Fibroblast of mammary gland (primary cell): Measurements from ENCODE around the gene NCBP3.

Source experiments
- DNase-seq: peaks from one replicate; pipeline ENCODE4 v3.0.0-alpha.2; 2010; ENCODE audit warnings: low read depth
- H3K4me3 ChIP-seq: 2 replicates; pipeline ENCODE4 v1.5.1; 2011; ENCODE audit warnings: low read depth, mild to moderate bottlenecking, low read length, moderate library complexity; ENCODE audit not compliant: control insufficient read depth
- CTCF ChIP-seq: conservative IDR thresholded peaks from 2 replicates; pipeline ENCODE4 v1.5.1; 2011; ENCODE audit warnings: low read depth, low read length, inconsistent platforms; ENCODE audit not compliant: control insufficient read depth, insufficient read depth

NCBP3 gene

GRCh38 chr17:3845621-3846436 lies at the start of gene NCBP3:
TSS of gene NCBP3 (minus strand) at chr17:3846246. CDS start at chr17:3846223, 23 bp downstream.
- peak; percentile 88 for DNase-seq
- H3K4me3 ChIP-seq = peak within 1 kb of the TSS; percentile 86
- TF ChIP-seq CTCF = no peak

GRCh38 chr17:3895354-3895753 lies 49.3 kb upstream of the NCBP3 start:
- no peak overlapping the region for H3K4me3 ChIP-seq
- no peak for DNase-seq
- no peak for TF ChIP-seq CTCF

GRCh38 chr17:3894911-3895343 lies 48.9 kb upstream of the NCBP3 start:
- no peak for TF ChIP-seq CTCF
- no peak for DNase-seq
- H3K4me3 ChIP-seq = no peak overlapping the region

DNA sequence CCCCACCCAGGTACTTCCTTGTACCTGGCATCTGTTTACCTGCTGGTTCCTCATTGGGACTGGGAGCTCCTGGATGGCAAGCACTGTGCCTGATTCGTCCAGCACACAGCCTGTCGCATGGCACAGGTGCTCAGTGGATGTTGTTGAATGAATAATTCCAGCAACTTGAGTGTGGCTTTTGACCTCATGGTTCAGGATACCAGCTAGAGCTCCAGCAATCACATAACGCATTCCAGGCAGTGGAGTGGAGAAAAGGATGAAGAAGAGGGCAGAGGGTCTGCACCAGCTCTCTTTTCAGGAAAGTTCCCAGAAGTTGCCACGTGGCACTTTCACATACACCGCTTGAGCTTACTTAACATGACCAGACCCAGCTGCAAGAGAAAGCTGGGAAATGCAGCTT lies 48.1 kb upstream of the NCBP3 start:
- TF ChIP-seq CTCF = no peak
- no peak overlapping the region for H3K4me3 ChIP-seq

GRCh38 chr17:3893720-3894116 lies 47.7 kb upstream of the NCBP3 start:
- no peak for DNase-seq
- no peak for TF ChIP-seq CTCF
- H3K4me3 ChIP-seq = no peak overlapping the region

More for the DNA sequence above, 48.1 kb upstream of the NCBP3 start:
- no peak for DNase-seq

GRCh38 chr17:3893003-3893719 lies 47.1 kb upstream of the NCBP3 start, which contains the start of gene CAMKK1:
TSS of gene CAMKK1 (minus strand) at chr17:3893053. CDS start at chr17:3885687, 7,366 bp downstream.
- H3K4me3 ChIP-seq = peak within 1 kb of the TSS; percentile 50
- TF ChIP-seq CTCF = no peak
- peak; percentile 66 for DNase-seq
